Measurements from ENCODE around the gene NHERF2.

Gene NHERF2

DNA sequence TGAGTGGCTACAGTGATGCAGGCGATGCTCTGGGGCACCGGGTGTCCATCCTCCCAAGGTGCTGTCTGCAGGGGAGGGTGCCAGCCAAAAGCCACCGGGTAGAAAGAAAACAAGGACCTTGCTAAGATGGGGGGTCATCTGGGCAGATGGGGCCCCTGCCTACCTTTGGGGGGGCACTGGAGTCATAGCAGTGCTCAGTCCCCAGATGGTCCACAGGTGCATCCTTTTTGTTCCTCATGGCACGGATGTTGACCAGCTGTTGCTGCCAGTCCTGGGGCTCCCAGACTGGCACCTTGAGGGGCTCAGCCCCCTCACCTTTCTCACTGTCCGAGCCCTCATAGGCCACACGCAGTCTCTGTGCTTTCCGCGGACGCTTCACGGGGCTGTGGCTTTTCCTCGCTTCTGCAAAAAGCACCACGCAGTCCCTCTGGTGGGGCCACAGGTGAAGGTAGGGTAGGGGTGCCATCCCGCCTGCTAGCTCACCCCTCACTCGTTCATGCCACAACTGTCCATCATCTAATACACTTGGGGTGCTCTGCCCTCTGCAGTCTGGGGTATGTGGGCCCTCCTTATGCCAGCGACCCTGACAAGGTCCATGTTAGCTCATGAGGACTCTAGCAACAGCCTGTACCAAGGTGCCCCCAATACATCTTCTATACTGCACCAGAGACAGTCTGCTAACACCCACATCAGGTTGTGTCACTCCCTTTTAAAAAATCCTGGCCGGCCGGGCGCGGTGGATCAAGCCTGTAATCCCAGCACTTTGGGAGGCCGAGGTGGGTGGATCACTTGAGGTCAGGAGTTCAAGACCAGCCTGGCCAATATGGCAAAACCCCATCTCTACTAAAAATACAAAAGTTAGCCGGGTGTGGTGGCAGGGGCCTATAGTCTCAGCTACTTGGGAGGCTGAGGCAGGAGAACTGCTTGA, 19.5 kb downstream of the NHERF2 start:
- H3K27ac ChIP-seq (replicated peaks; ENCODE audit: low read length), result no peak overlapping the region
- no peak overlapping the region for H4K91ac ChIP-seq (ENCODE audit: low read depth, low read length, poor library complexity)
- no peaks in the 10 kb centered on the region for H3K27me3 ChIP-seq (ENCODE audit: control insufficient read depth in 3 of 3, insufficient read depth in 3 of 3, low read depth in 1 of 3, low read length in 3 of 3)
- no peaks in the 10 kb centered on the region for H3K9me3 ChIP-seq (replicated peaks in 1 of 2; ENCODE audit: control insufficient read depth in 2 of 2, insufficient read depth in 1 of 2, low read depth in 1 of 2, low read length in 2 of 2)
- no peak overlapping the region for H2BK5ac ChIP-seq (ENCODE audit: low read length)
- H3K9ac ChIP-seq (ENCODE audit: low read depth, low read length, poor library complexity), result peak overlapping the region; percentile 34
- no peak overlapping the region for H3K23ac ChIP-seq (ENCODE audit: low read depth, low read length, poor library complexity)
- WGBS, 2 donors (ENCODE audit: extremely low coverage in 2 of 2, insufficient read length in 2 of 2, insufficient replicate concordance in 1 of 2), result no CpG with 5 or more reads among the region's 21 CpGs
- H3K4me1 ChIP-seq (ENCODE audit: control insufficient read depth in 2 of 2, insufficient read depth in 1 of 2, low read depth in 1 of 2, low read length in 2 of 2), result peaks cover 8 to 11% of the 10 kb centered on the region in 2 donors
- peaks cover 10 to 14% of the 10 kb centered on the region in 2 donors for H3K36me3 ChIP-seq (replicated peaks in 1 of 2; ENCODE audit: control insufficient read depth in 2 of 2, insufficient read depth in 2 of 2, low read length in 2 of 2)
- no peak overlapping the region for H2AFZ ChIP-seq (ENCODE audit: low read length)
- H2AK5ac ChIP-seq (ENCODE audit: low read depth, low read length), result peak overlapping the region; percentile 52
- peak overlapping the region; percentile 41 for H2BK12ac ChIP-seq (ENCODE audit: low read length)
- no peak for DNase-seq (ENCODE audit: low spot score)
- H3K79me1 ChIP-seq (ENCODE audit: low read depth, low read length), result peaks cover 9% of the 10 kb centered on the region
- H2BK120ac ChIP-seq (ENCODE audit: low read depth, low read length), result no peak overlapping the region
- no peak overlapping the region for H2BK15ac ChIP-seq (ENCODE audit: low read length)
- H3K14ac ChIP-seq (ENCODE audit: low read length), result no peak overlapping the region
- peak overlapping the region in 1 of 2 donors; percentile 87 for H3K4me3 ChIP-seq (ENCODE audit: low read length in 2 of 2)
- H3K4ac ChIP-seq (ENCODE audit: low read length), result no peak overlapping the region
- no peak overlapping the region for H3K18ac ChIP-seq (ENCODE audit: low read length)
- H4K8ac ChIP-seq (ENCODE audit: low read depth, low read length), result no peak overlapping the region
- H3K4me2 ChIP-seq (ENCODE audit: insufficient read depth, low read length, poor library complexity, severe bottlenecking), result peak overlapping the region; percentile 85

DNA sequence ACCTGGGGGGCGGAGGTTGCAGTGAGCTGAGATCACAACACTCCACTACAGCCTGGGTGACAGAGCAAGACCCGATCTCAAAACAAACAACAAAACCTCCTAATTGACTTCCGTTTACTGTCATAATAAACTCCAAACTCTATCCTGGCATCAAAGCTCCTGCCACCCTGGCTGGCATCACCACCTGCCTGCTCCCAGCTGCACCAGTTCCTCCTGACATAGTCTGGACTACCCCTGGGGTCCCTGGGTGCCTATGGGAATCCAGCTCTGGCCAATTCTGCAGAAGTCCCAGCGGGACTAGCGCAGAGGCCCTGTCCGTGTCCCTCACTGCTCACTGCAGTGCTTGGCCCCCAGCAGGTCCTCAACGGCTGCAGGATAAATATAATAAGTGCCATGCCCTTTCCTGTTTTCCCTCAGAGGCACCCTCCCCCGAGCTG, 20.2 kb downstream of the NHERF2 start:
- Histone ChIP-seq H3K4ac (ENCODE audit: low read length) (no peak overlapping the region), H2BK12ac (ENCODE audit: low read length) (no peak overlapping the region), H3K9ac (ENCODE audit: low read depth, low read length, poor library complexity) (peak overlapping the region; percentile 74), H3K36me3 (replicated peaks in 1 of 2; ENCODE audit: control insufficient read depth in 2 of 2, insufficient read depth in 2 of 2, low read length in 2 of 2) (peaks cover 16% of the 10 kb centered on the region in 2 donors), H3K14ac (ENCODE audit: low read length) (no peak overlapping the region), H3K18ac (ENCODE audit: low read length) (peak overlapping the region; percentile 94), H3K4me2 (ENCODE audit: insufficient read depth, low read length, poor library complexity, severe bottlenecking) (peak overlapping the region; percentile 85), H2BK5ac (ENCODE audit: low read length) (peak overlapping the region; percentile 82), H3K27ac (replicated peaks; ENCODE audit: low read length) (no peak overlapping the region), H3K79me1 (ENCODE audit: low read depth, low read length) (peaks cover 9% of the 10 kb centered on the region), H3K27me3 (ENCODE audit: control insufficient read depth in 3 of 3, insufficient read depth in 3 of 3, low read depth in 1 of 3, low read length in 3 of 3) (no peaks in the 10 kb centered on the region), H3K4me1 (ENCODE audit: control insufficient read depth in 2 of 2, insufficient read depth in 1 of 2, low read depth in 1 of 2, low read length in 2 of 2) (peaks cover 8 to 11% of the 10 kb centered on the region in 2 donors), H2AFZ (ENCODE audit: low read length) (peak overlapping the region; percentile 95), H3K9me3 (replicated peaks in 1 of 2; ENCODE audit: control insufficient read depth in 2 of 2, insufficient read depth in 1 of 2, low read depth in 1 of 2, low read length in 2 of 2) (no peaks in the 10 kb centered on the region), H2BK15ac (ENCODE audit: low read length) (no peak overlapping the region), H4K91ac (ENCODE audit: low read depth, low read length, poor library complexity) (no peak overlapping the region), H2AK5ac (ENCODE audit: low read depth, low read length) (peak overlapping the region; percentile 56), H3K23ac (ENCODE audit: low read depth, low read length, poor library complexity) (peak overlapping the region; percentile 17), H2BK120ac (ENCODE audit: low read depth, low read length) (no peak overlapping the region), H4K8ac (ENCODE audit: low read depth, low read length) (no peak overlapping the region), H3K4me3 (ENCODE audit: low read length in 2 of 2) (peak overlapping the region; percentile 76 to 87)
- no CpG with 5 or more reads among the region's 8 CpGs for WGBS, 2 donors (ENCODE audit: extremely low coverage in 2 of 2, insufficient read length in 2 of 2, insufficient replicate concordance in 1 of 2)
- DNase-seq (ENCODE audit: low spot score), result no peak

DNA sequence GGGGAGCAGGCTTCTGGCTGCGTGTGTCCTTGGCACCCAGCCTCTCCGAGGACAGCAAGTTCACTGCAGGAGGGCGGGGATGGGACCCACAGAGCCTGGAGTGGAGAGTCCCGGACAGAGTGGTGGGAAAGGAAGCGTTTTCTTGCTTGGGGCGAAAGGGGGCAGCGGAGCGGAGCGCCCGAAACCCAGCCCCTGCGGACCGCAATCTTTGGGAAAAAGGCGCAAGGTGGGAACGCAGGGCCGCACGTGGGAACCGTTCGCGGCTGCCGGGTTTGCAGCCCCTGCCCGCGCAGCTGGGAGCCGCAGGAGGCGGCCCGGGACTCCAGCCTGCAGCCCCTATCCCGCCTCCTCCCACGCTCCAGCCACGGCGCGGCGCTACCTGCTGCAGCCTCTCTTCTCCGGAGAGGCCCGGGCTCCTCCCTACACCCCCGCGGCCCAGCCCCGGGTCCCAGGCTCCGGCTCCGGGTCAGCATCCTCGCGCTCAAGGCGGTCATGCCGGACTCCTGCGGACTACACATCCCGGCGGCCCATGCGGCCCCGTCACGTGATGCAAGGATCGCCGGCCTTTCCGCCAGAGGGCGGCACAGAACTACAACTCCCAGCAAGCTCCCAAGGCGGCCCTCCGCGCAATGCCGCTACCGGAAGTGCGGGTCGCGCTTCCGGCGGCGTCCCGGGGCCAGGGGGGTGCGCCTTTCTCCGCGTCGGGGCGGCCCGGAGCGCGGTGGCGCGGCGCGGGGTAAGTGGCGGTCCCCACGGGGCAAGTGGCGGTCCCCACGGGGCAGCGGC, 20.8 kb downstream of the NHERF2 start, which contains the start of the genes NTHL1 and TSC2:
NTHL1 (minus strand) TSS at position 505 of the 786 bp plus-strand sequence; CDS start at position 494, 11 bp downstream.
TSC2 (plus strand) TSS at position 656 of the 786 bp plus-strand sequence. CDS start 631 bp downstream, outside the sequence.
- Histone ChIP-seq H3K4me3 (ENCODE audit: low read length in 2 of 2) (peak within 1 kb of the TSS; percentile 87), H3K4ac (ENCODE audit: low read length) (no peak within 1 kb of the TSS), H3K18ac (ENCODE audit: low read length) (peak within 1 kb of the TSS; percentile 94), H3K27me3 (ENCODE audit: control insufficient read depth in 3 of 3, insufficient read depth in 3 of 3, low read depth in 1 of 3, low read length in 3 of 3) (no peaks in the 10 kb centered on the region), H3K36me3 (replicated peaks in 1 of 2; ENCODE audit: control insufficient read depth in 2 of 2, insufficient read depth in 2 of 2, low read length in 2 of 2) (peaks cover 20 to 23% of the 10 kb centered on the region in 2 donors), H2BK5ac (ENCODE audit: low read length) (peak within 1 kb of the TSS; percentile 82), H4K8ac (ENCODE audit: low read depth, low read length) (no peak within 1 kb of the TSS), H2AK5ac (ENCODE audit: low read depth, low read length) (peak within 1 kb of the TSS; percentile 56), H3K79me1 (ENCODE audit: low read depth, low read length) (peaks cover 9% of the 10 kb centered on the region), H2AFZ (ENCODE audit: low read length) (peak within 1 kb of the TSS; percentile 95), H3K14ac (ENCODE audit: low read length) (peak within 1 kb of the TSS; percentile 71), H2BK15ac (ENCODE audit: low read length) (no peak within 1 kb of the TSS), H3K4me2 (ENCODE audit: insufficient read depth, low read length, poor library complexity, severe bottlenecking) (peak within 1 kb of the TSS; percentile 85), H3K27ac (replicated peaks; ENCODE audit: low read length) (peak within 1 kb of the TSS; percentile 30), H2BK12ac (ENCODE audit: low read length) (no peak within 1 kb of the TSS), H3K23ac (ENCODE audit: low read depth, low read length, poor library complexity) (peak within 1 kb of the TSS; percentile 17), H2BK120ac (ENCODE audit: low read depth, low read length) (no peak within 1 kb of the TSS), H3K9me3 (replicated peaks in 1 of 2; ENCODE audit: control insufficient read depth in 2 of 2, insufficient read depth in 1 of 2, low read depth in 1 of 2, low read length in 2 of 2) (no peaks in the 10 kb centered on the region), H3K9ac (ENCODE audit: low read depth, low read length, poor library complexity) (peak within 1 kb of the TSS; percentile 88), H3K4me1 (ENCODE audit: control insufficient read depth in 2 of 2, insufficient read depth in 1 of 2, low read depth in 1 of 2, low read length in 2 of 2) (peaks cover 8 to 11% of the 10 kb centered on the region in 2 donors), H4K91ac (ENCODE audit: low read depth, low read length, poor library complexity) (no peak within 1 kb of the TSS)
- peak; percentile 96 for DNase-seq (ENCODE audit: low spot score)
- WGBS, 2 donors (ENCODE audit: extremely low coverage in 2 of 2, insufficient read length in 2 of 2, insufficient replicate concordance in 1 of 2), result no CpG with 5 or more reads among the region's 81 CpGs

All from neuronal stem cell (in vitro differentiated cells).